Naive thymus-derived CD8-positive, alpha-beta T cell (primary cell): ENCODE measurements around the gene DMTF1. TPM values are rescaled to one million over a fixed set of nuclear protein-coding genes. Genes with fewer than 3 reads are reported as not detected.

Experiments
- ATAC-seq, 2 donors: fragments of 150-1000 bp; cut with Tn5 transposase in 1 of 2; sonication (Bioruptor Pico), chemical (Tn5 transposase) in 1 of 2; 1 replicate in 1 of 2; 2 replicates in 1 of 2; pipeline ENCODE4 v1.10.0; 2021; ENCODE audit warnings: mild to moderate bottlenecking in 2 of 2, moderate library complexity in 2 of 2
- POLR2A ChIA-PET: fragments of 350-600 bp; sonication (Branson Sonifier 250); formaldehyde crosslinking; loops from one replicate; lab custom pipeline; 2021; ENCODE audit warnings: antibody characterized with exemption; lab: Charles Lee
- DNase-seq, 10 donors: peaks; one replicate each; pipeline versions ENCODE4 v3.0.0 to v3.0.0-alpha.2; 2020 to 2022
- H3K27ac Mint-ChIP-seq, 10 donors: one replicate each; pipeline ENCODE4 v1.8.0; 2020 to 2022; ENCODE audit warnings: mild to moderate bottlenecking in 10 of 10, mixed read lengths in 10 of 10, moderate library complexity in 4 of 10, inconsistent platforms in 1 of 10
- H3K27me3 Mint-ChIP-seq, 5 donors: one replicate each; pipeline ENCODE4 v1.8.0; 2021 to 2022; ENCODE audit warnings: mixed read lengths in 5 of 5
- H3K36me3 Mint-ChIP-seq, 3 donors: one replicate each; pipeline ENCODE4 v1.8.0; 2020 to 2022; ENCODE audit warnings: mixed read lengths in 3 of 3, mild to moderate bottlenecking in 2 of 3, inconsistent platforms in 1 of 3
- H3K4me1 Mint-ChIP-seq, 4 donors: one replicate each; pipeline ENCODE4 v1.8.0; 2021 to 2022; ENCODE audit warnings: mixed read lengths in 4 of 4
- H3K4me3 Mint-ChIP-seq, 10 donors: one replicate each; pipeline ENCODE4 v1.8.0; 2020 to 2022; ENCODE audit warnings: mild to moderate bottlenecking in 10 of 10, mixed read lengths in 10 of 10, moderate library complexity in 6 of 10, inconsistent platforms in 1 of 10
- H3K9me3 Mint-ChIP-seq, 9 donors: one replicate each; pipeline ENCODE4 v1.8.0; 2020 to 2022; ENCODE audit warnings: mixed read lengths in 9 of 9, mild to moderate bottlenecking in 3 of 9, inconsistent platforms in 1 of 9, moderate library complexity in 1 of 9
- polyA plus RNA-seq, 3 donors: library from polyadenylated mRNA; unstranded; fragments of 300-500 nt; fragmentation: Illumina TruSeq; gene quantifications; one replicate each; pipeline ENCODE4 v1.2.3, GENCODE V29; 2021
- total RNA-seq, 8 experiments: library from RNA in 2 of 8; stranded (reverse) in 2 of 8; gene quantifications; one replicate each; pipeline ENCODE4 v1.2.3 and lab custom pipeline; 2021 to 2026

DMTF1 gene
- total and polyA plus RNA-seq, 5 experiments from 2014 or later, result 22.2 to 181 (median 33.5) TPM

DNA sequence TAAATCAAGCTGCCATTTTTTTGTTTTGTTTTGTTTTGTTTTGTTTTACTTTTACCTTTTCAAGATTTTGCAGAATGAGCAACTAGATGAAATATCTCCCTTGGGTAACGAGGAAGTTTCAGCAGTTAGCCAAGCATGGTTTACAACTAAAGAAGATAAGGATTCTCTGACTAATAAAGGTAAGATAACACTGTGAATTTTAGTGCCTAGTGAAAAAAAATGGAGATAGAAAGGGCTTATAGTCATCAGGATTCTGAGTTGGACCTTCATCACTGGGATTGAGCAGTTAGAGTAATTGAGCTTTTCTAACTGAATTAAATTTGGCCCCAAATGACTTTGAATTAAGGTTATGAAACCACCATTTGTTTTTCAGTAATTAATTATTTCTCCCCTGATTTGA is 21.2 kb downstream of the DMTF1 start:
- POLR2A ChIA-PET, result interaction anchor here (1.8 kb wide), 1 partner anchor 46 kb away, joined by 8 read pairs; the partner anchor contains the start of gene TMEM243
- H3K27ac Mint-ChIP-seq, result peak overlapping the region in 7 of 10 donors; percentile 7 to 66 (median 50)
- H3K27me3 Mint-ChIP-seq, result no peaks in the 10 kb centered on the region
- H3K4me1 Mint-ChIP-seq, result peaks cover 21 to 45% (median 32%) of the 10 kb centered on the region in 4 donors
- DNase-seq, result no peak
- H3K36me3 Mint-ChIP-seq, result peaks cover 4 to 87% (median 26%) of the 10 kb centered on the region in 3 donors
- no peak for ATAC-seq
- H3K9me3 Mint-ChIP-seq, result no peaks in the 10 kb centered on the region
- no peak overlapping the region for H3K4me3 Mint-ChIP-seq

DNA sequence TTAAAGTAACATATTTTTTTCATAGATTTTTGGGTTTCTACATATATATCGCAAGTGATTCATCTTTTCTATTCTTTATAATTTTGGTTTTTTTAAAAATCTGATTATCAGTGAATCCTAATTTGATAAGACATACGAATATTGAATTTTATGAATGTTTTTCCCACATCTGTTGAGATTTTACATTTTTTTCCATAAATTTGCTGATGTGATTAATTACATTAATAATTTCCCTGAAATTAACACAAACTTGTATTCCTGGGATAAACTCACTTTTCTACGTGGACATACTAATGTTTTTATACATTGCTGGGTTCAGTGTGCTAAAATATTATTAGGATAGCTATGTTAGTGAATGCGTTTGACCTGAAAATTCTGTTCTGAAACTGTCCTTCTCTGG is 26.1 kb downstream of the DMTF1 start:
- Mint-ChIP-seq H3K36me3 (peaks cover 4 to 81% (median 23%) of the 10 kb centered on the region in 3 donors), H3K4me3 (no peak overlapping the region), H3K4me1 (peaks cover 19 to 32% (median 25%) of the 10 kb centered on the region in 4 donors), H3K27me3 (no peaks in the 10 kb centered on the region), H3K27ac (peak overlapping the region in 3 of 10 donors; percentile 31 to 79 (median 53)), H3K9me3 (no peaks in the 10 kb centered on the region)
- POLR2A ChIA-PET, result interaction anchor here (1.4 kb wide), 1 partner anchor 41 kb away, joined by 3 read pairs; the partner anchor contains the start of gene TMEM243
- no peak for DNase-seq
- ATAC-seq, result no peak

DNA sequence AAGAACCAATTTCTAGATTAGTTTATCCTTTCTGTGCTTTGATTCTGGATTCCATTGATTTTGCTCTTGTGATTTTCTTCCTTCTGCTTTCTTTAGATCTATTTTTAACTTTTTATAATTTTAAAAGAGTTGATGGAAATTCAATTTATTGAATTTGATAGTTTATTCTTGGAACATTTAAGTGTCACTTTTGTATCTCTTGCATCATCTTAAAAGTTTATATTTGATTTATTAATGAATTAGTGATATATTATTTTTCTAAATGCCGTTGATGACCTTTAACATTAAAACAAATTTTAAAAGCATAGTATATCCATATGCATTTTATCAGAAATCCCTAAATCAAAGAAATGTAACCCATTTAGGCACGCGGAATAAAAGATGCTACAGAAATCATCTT is 26.9 kb downstream of the DMTF1 start:
- DNase-seq (no peak), ATAC-seq (no peak)
- Mint-ChIP-seq H3K36me3 (peaks cover 4 to 81% (median 22%) of the 10 kb centered on the region in 3 donors), H3K9me3 (no peaks in the 10 kb centered on the region), H3K4me1 (peaks cover 20 to 28% (median 26%) of the 10 kb centered on the region in 4 donors), H3K27me3 (no peaks in the 10 kb centered on the region), H3K4me3 (no peak overlapping the region), H3K27ac (no peak overlapping the region)
- POLR2A ChIA-PET, result no interaction called here

DNA sequence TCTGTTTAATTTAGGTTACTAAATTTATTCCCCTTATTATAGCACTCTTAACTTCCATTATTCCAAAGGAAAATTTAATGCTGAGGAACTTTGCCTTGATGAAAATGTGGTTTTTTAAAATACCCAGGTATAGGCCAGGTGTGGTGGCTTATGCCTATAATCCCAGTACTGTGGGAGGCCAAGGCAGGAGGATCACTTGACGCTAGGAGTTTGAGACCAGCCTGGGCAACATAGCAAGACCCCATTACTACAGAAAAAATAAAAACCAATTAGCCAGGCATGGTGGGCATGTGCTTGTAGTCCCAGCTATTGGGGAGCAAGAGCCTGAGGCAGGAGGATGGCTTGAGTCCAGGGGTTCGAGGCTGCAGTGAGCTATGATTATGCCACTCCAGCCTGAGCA is 34.9 kb downstream of the DMTF1 start:
- Mint-ChIP-seq H3K4me3 (no peak overlapping the region), H3K27me3 (no peaks in the 10 kb centered on the region), H3K4me1 (peaks cover 14 to 27% (median 19%) of the 10 kb centered on the region in 4 donors), H3K27ac (peak overlapping the region in 4 of 10 donors; percentile 35 to 60 (median 58)), H3K36me3 (peaks cover 0 to 84% (median 24%) of the 10 kb centered on the region in 3 donors), H3K9me3 (no peaks in the 10 kb centered on the region)
- POLR2A ChIA-PET, result interaction anchor here (1.5 to 2.2 kb wide), 3 partner anchors 25 to 34 kb away, joined by 3 to 11 read pairs (median 7); partner anchors contain the start of gene TMEM243
- DNase-seq, result no peak
- no peak for ATAC-seq

DNA sequence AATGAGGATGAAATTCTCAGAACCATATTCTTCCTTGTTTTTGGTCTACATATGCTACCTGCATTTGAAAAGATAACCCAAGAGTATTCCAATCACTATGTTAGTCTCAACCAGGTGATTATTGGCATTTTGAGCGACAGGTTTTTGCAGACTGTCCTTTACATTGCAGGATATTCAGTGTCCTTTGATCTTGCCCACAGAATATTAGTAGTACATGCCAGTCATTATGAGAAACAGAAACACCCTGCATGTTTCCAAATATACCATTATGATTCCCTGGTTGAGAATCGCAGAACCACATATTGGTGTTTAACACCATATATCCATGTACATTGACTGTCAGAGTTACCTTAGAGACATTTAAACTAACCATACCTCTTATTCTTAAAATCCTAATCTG is 36.7 kb downstream of the DMTF1 start:
- peaks cover 0 to 81% (median 18%) of the 10 kb centered on the region in 3 donors for H3K36me3 Mint-ChIP-seq
- no peaks in the 10 kb centered on the region for H3K27me3 Mint-ChIP-seq
- POLR2A ChIA-PET, result no interaction called here
- no peak for ATAC-seq
- no peak overlapping the region for H3K4me3 Mint-ChIP-seq
- no peak for DNase-seq
- no peaks in the 10 kb centered on the region for H3K9me3 Mint-ChIP-seq
- H3K4me1 Mint-ChIP-seq, result peaks cover 21 to 30% (median 30%) of the 10 kb centered on the region in 4 donors
- peak overlapping the region in 8 of 10 donors; percentile 2 to 61 (median 20) for H3K27ac Mint-ChIP-seq

DNA sequence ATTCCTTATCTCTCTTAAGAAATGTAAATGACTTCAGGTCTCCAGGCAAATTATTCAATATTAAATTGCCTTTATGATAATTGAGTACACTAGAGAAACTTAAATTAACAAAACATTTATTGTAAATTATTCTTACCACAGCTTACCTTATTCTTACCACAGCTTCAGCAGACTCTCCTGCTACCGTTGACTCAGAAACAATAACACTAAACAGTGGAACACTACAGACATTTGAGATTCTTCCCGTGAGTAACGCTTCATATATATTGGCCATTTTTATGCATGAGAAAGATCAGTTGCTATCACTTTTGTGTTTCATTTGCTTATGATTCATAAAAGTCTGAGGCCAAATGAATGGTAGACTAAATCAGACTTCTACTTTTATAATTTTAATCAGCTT is 38.5 kb downstream of the DMTF1 start:
- no peak for ATAC-seq
- no peaks in the 10 kb centered on the region for H3K27me3 Mint-ChIP-seq
- no peak for DNase-seq
- POLR2A ChIA-PET, result interaction anchor here (0.5 to 2.8 kb wide), 3 partner anchors 27 to 30 kb away, joined by 4 to 16 read pairs (median 5); partner anchors contain the start of gene TMEM243
- peaks cover 21 to 40% (median 31%) of the 10 kb centered on the region in 4 donors for H3K4me1 Mint-ChIP-seq
- no peak overlapping the region for H3K4me3 Mint-ChIP-seq
- H3K27ac Mint-ChIP-seq, result peak overlapping the region in 8 of 10 donors; percentile 11 to 87 (median 52)
- no peaks in the 10 kb centered on the region for H3K9me3 Mint-ChIP-seq
- peaks cover 0 to 80% (median 5%) of the 10 kb centered on the region in 3 donors for H3K36me3 Mint-ChIP-seq

DNA sequence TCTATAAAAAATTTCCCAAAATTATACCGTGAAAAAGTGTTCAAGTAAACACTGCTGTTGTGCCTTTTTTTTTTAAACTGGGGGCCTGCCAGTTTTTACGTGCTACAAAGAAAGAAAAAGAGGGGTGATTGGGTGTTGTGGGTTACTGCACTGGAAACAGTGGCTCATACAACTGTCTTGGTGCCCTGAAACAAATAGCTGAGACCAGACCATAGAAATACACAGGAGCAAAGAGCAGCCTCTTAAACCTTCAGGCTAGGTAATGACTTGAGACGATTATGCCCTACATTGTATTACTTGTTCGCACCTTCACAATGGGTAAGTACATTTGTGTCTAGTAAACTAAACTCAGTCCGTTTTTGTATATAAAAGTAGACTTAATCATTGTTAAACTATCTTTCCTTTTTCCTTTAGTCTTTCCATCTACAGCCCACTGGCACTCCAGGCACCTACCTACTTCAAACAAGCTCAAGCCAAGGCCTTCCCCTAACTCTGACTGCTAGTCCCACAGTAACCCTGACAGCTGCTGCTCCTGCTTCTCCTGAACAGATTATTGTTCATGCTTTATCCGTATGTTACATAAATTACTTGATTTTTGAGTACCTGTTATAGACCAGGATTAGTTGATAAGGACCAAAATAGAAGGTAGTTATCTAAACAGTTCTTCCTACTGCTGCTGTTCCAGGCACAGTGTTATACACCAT is 40.7 kb downstream of the DMTF1 start:
- Mint-ChIP-seq H3K4me1 (peaks cover 22 to 45% (median 37%) of the 10 kb centered on the region in 4 donors), H3K36me3 (peaks cover 0 to 83% (median 13%) of the 10 kb centered on the region in 3 donors), H3K27ac (peak overlapping the region; percentile 10 to 87 (median 74)), H3K27me3 (no peaks in the 10 kb centered on the region), H3K9me3 (no peaks in the 10 kb centered on the region), H3K4me3 (no peak overlapping the region)
- ATAC-seq, result peak; percentile 14 to 24
- no peak for DNase-seq
- POLR2A ChIA-PET, result interaction anchor here (0.9 to 2.8 kb wide), 3 partner anchors 9 to 27 kb away, joined by 3 to 16 read pairs (median 8); partner anchors contain the start of gene TMEM243

DNA sequence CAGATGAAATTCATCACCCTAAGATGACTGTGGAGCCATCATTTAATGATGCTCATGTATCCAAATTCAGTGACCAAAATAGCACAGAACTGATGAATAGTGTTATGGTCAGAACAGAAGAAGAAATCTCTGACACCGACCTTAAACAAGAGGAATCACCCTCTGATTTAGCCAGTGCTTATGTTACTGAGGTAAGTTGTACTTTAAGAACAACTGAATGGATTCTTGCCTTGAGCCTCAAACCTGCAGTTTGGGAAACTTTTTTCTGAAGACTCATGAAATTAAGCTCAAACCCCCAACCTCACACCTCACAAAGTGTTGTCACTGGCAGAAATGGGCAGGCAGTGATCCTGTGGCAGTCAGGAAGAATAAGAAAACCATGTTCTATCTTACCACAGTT is 41.7 kb downstream of the DMTF1 start:
- Mint-ChIP-seq H3K4me3 (no peak overlapping the region), H3K36me3 (peaks cover 0 to 84% (median 14%) of the 10 kb centered on the region in 3 donors), H3K27ac (peak overlapping the region; percentile 16 to 87 (median 74)), H3K4me1 (peaks cover 21 to 47% (median 36%) of the 10 kb centered on the region in 4 donors), H3K9me3 (no peaks in the 10 kb centered on the region), H3K27me3 (no peaks in the 10 kb centered on the region)
- ATAC-seq, result peak in 1 of 2 donors; percentile 15
- DNase-seq, result no peak
- POLR2A ChIA-PET, result interaction anchor here (1.0 to 6.3 kb wide), 2 partner anchors 17 to 25 kb away, joined by 3 to 50 read pairs; partner anchors contain the start of gene TMEM243

DNA sequence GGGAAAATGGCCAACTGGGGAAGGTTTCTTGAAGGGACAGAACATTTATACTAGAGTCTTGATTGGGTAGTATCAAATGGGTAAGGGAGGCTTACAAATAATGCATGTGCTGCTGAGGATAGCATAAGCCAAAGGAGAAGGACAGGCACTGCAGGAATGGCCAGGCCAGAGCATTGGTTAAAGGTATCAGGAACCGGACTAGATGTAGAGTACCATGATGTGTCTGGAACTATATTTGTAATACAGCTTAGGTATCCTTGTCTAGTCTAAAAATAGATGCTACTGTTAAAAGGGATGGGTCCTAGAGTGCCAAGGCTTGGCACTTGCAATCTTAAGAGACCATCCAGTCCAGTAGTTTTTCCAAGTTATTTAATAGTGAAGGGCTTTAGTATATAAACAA is 47.0 kb downstream of the DMTF1 start:
- H3K4me3 Mint-ChIP-seq, result peak overlapping the region in 3 of 10 donors; percentile 2 to 12 (median 5)
- peaks cover 35 to 74% (median 66%) of the 10 kb centered on the region in 4 donors for H3K4me1 Mint-ChIP-seq
- ATAC-seq, result no peak
- DNase-seq, result no peak
- H3K27ac Mint-ChIP-seq, result peak overlapping the region; percentile 7 to 82 (median 66)
- H3K9me3 Mint-ChIP-seq, result peaks cover 0 to 11% (median 5%) of the 10 kb centered on the region in 9 donors
- POLR2A ChIA-PET, result interaction anchor here (3.7 to 6.3 kb wide), 2 partner anchors 13 to 20 kb away, joined by 20 to 50 read pairs; partner anchors contain the start of gene TMEM243
- H3K36me3 Mint-ChIP-seq, result peaks cover 7 to 73% (median 35%) of the 10 kb centered on the region in 3 donors
- H3K27me3 Mint-ChIP-seq, result no peaks in the 10 kb centered on the region

DNA sequence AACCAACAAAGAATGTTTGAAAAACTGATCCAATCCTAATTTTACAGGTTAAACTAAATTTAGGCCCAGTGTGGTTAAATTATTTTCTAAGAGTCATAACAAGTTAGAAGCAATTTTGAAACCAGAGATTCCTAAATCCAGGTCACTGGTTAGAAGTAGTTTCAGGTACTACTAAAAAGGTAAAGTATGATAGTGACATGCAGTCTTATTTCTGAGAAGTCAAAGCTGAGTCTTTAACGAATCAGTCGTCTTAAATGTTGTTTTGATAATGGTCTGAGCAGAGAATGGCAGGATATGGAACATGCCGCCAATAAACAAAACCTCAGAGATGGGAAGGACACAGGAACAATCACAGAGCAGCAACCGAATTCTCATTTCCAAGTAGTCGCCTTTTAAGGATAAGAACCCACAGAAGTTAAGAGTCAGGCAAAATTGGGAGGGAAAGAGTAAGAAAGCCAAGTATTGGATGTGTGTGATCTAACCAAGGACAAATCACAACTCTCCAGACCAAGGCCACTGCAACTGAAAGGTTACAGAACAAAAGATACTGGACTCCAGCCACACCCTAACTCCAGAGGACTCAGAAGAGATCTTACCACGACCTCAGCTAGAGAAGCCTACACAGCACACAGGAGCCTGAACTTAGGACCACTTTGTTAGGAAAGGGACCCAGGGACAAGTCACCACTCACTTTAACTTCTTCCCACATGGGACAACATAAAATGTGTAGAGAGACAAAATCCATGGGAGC is 47.6 kb downstream of the DMTF1 start:
- H3K36me3 Mint-ChIP-seq, result peaks cover 8 to 68% (median 41%) of the 10 kb centered on the region in 3 donors
- peak overlapping the region in 3 of 10 donors; percentile 20 to 22 (median 21) for H3K4me3 Mint-ChIP-seq
- peak overlapping the region; percentile 28 to 84 (median 70) for H3K27ac Mint-ChIP-seq
- no peaks in the 10 kb centered on the region for H3K27me3 Mint-ChIP-seq
- POLR2A ChIA-PET, result interaction anchor here (3.7 to 6.3 kb wide), 2 partner anchors 12 to 19 kb away, joined by 20 to 50 read pairs; partner anchors contain the start of gene TMEM243
- DNase-seq (no peak), ATAC-seq (no peak)
- H3K9me3 Mint-ChIP-seq, result peaks cover 0 to 17% (median 5%) of the 10 kb centered on the region in 9 donors
- H3K4me1 Mint-ChIP-seq, result peaks cover 35 to 77% (median 68%) of the 10 kb centered on the region in 4 donors

DNA sequence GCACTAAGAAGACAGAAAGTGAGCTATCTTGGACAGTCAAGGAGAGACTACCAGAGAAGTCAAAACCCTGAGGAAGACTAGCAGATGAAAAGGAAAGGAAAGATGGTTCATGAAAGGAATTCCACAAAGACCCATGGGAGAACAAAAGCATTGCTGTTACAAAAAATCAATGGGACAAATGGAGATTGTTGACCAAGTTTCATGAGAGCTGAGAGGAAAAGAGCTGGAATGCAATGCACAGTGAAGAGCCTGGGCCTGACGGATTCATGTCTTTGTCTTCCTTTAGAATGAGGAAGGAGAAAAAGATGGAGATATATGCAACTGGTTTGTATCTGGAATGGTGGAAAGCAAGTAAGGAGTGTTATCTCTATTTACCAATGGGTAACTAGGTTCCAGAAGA is 50.0 kb downstream of the DMTF1 start:
- peaks cover 32 to 84% (median 66%) of the 10 kb centered on the region in 4 donors for H3K4me1 Mint-ChIP-seq
- peaks cover 22 to 63% (median 57%) of the 10 kb centered on the region in 3 donors for H3K36me3 Mint-ChIP-seq
- DNase-seq (no peak), ATAC-seq (no peak)
- POLR2A ChIA-PET, result interaction anchor here (0.8 to 2.5 kb wide), 6 partner anchors 9 to 50 kb away, joined by 3 to 13 read pairs (median 5); partner anchors contain the start of gene DMTF1
- no peaks in the 10 kb centered on the region for H3K27me3 Mint-ChIP-seq
- peak overlapping the region in 9 of 10 donors; percentile 5 to 76 (median 35) for H3K4me3 Mint-ChIP-seq
- peak overlapping the region; percentile 10 to 83 (median 65) for H3K27ac Mint-ChIP-seq
- H3K9me3 Mint-ChIP-seq, result peaks cover 0 to 32% (median 17%) of the 10 kb centered on the region in 9 donors
